GM21825 (cell line): ENCODE data around the gene LRRC71.

Source experiments
- ATAC-seq: cut with Tn5 transposase; IDR thresholded peaks from one replicate; pipeline ENCODE4 v1.9.1; 2021; ENCODE audit warnings: mild to moderate bottlenecking, moderate library complexity; ENCODE audit not compliant: unreplicated experiment

The LRRC71 gene

GRCh38 chr1:156920233-156921052 lies at the start of gene LRRC71:
Gene LRRC71 (plus strand): TSS chr1:156920632. CDS start chr1:156920804, 172 bp downstream.
- no peak for ATAC-seq

- ATAC-seq, result no peak
These were observed 46.8 kb upstream of the LRRC71 start for GRCh38 chr1:156873659-156874058.

- ATAC-seq, result no peak
These were observed 46.3 kb upstream of the LRRC71 start for GRCh38 chr1:156874142-156874541.

- ATAC-seq, result no peak
These were observed 45.7 kb upstream of the LRRC71 start for GRCh38 chr1:156874572-156875340.

GRCh38 chr1:156875341-156875615 lies 45.2 kb upstream of the LRRC71 start:
- ATAC-seq, result no peak

- ATAC-seq, result no peak
These were observed 44.2 kb upstream of the LRRC71 start for GRCh38 chr1:156876281-156876680.

GRCh38 chr1:156877433-156878170 lies 42.8 kb upstream of the LRRC71 start:
- ATAC-seq, result no peak

- no peak for ATAC-seq
These were observed 40.6 kb upstream of the LRRC71 start for GRCh38 chr1:156879876-156880275.

GRCh38 chr1:156880473-156880872 lies 40.0 kb upstream of the LRRC71 start:
- no peak for ATAC-seq

GRCh38 chr1:156881101-156881500 lies 39.3 kb upstream of the LRRC71 start:
- ATAC-seq, result no peak

- ATAC-seq, result no peak
These were observed 38.8 kb upstream of the LRRC71 start for GRCh38 chr1:156881663-156882062.

GRCh38 chr1:156882543-156882942 lies 37.9 kb upstream of the LRRC71 start:
- no peak for ATAC-seq

- ATAC-seq, result no peak
These were observed 36.5 kb upstream of the LRRC71 start for GRCh38 chr1:156883919-156884318.

- no peak for ATAC-seq
These were observed 35.8 kb upstream of the LRRC71 start for GRCh38 chr1:156884560-156885184.

GRCh38 chr1:156885314-156885713 lies 35.1 kb upstream of the LRRC71 start:
- ATAC-seq, result no peak

- no peak for ATAC-seq
These were observed 34.5 kb upstream of the LRRC71 start for GRCh38 chr1:156885880-156886355.

GRCh38 chr1:156886583-156887281 lies 33.7 kb upstream of the LRRC71 start:
- ATAC-seq, result no peak

GRCh38 chr1:156887317-156887716 lies 33.1 kb upstream of the LRRC71 start:
- ATAC-seq, result no peak

GRCh38 chr1:156887734-156888133 lies 32.7 kb upstream of the LRRC71 start:
- no peak for ATAC-seq

GRCh38 chr1:156889802-156890580 lies 30.4 kb upstream of the LRRC71 start:
- no peak for ATAC-seq
